ENCODE data around the gene DIAPH3. TPM values are rescaled to one million over a fixed set of nuclear protein-coding genes. Genes with fewer than 3 reads are reported as not detected.
"Not testable (repeated sequence)": the region's sequence is repeated elsewhere in the genome, so short reads cannot be mapped to it uniquely, and the experiment has no call there.

DIAPH3 gene
- total RNA-seq, 1 experiment from 2014 or later, result 11.9 TPM

GRCh38 chr13:60094385-60095088 lies 69.2 kb downstream of the DIAPH3 start:
- no peak for DNase-seq (ENCODE audit: low read depth)

- no peak for DNase-seq (ENCODE audit: low read depth)
These were observed 70.2 kb downstream of the DIAPH3 start for GRCh38 chr13:60093425-60094019.

GRCh38 chr13:60091573-60091972 lies 72.2 kb downstream of the DIAPH3 start:
- no peak for DNase-seq (ENCODE audit: low read depth)

GRCh38 chr13:60090574-60090973 lies 73.2 kb downstream of the DIAPH3 start:
- no peak for DNase-seq (ENCODE audit: low read depth)

- not testable (repeated sequence) for DNase-seq (ENCODE audit: low read depth)
These were observed 79.9 kb downstream of the DIAPH3 start for GRCh38 chr13:60083780-60084179.

- DNase-seq (ENCODE audit: low read depth), result no peak
These were observed 82.9 kb downstream of the DIAPH3 start for GRCh38 chr13:60080850-60081249.

- DNase-seq (ENCODE audit: low read depth), result no peak
These were observed 85.5 kb downstream of the DIAPH3 start for GRCh38 chr13:60078226-60078625.

GRCh38 chr13:60075850-60076249 lies 87.9 kb downstream of the DIAPH3 start:
- no peak for DNase-seq (ENCODE audit: low read depth)

- DNase-seq (ENCODE audit: low read depth), result no peak
These were observed 89.3 kb downstream of the DIAPH3 start for GRCh38 chr13:60074397-60074796.

GRCh38 chr13:60066226-60066625 lies 97.5 kb downstream of the DIAPH3 start:
- DNase-seq (ENCODE audit: low read depth), result no peak

- no peak for DNase-seq (ENCODE audit: low read depth)
These were observed 101.2 kb downstream of the DIAPH3 start for GRCh38 chr13:60062502-60062901.

GRCh38 chr13:60061737-60062136 lies 102.0 kb downstream of the DIAPH3 start:
- no peak for DNase-seq (ENCODE audit: low read depth)

GRCh38 chr13:60051754-60052285 lies 111.9 kb downstream of the DIAPH3 start:
- DNase-seq (ENCODE audit: low read depth), result no peak

- DNase-seq (ENCODE audit: low read depth), result not testable (repeated sequence)
These were observed 115.4 kb downstream of the DIAPH3 start for GRCh38 chr13:60048353-60048752.

GRCh38 chr13:60047918-60048317 lies 115.8 kb downstream of the DIAPH3 start:
- no peak for DNase-seq (ENCODE audit: low read depth)

GRCh38 chr13:60044321-60044720 lies 119.4 kb downstream of the DIAPH3 start:
- no peak for DNase-seq (ENCODE audit: low read depth)

- DNase-seq (ENCODE audit: low read depth), result no peak
These were observed 120.5 kb downstream of the DIAPH3 start for GRCh38 chr13:60043262-60043661.

- DNase-seq (ENCODE audit: low read depth), result not testable (repeated sequence)
These were observed 123.1 kb downstream of the DIAPH3 start for GRCh38 chr13:60040668-60041067.

GRCh38 chr13:60035874-60036273 lies 127.9 kb downstream of the DIAPH3 start:
- DNase-seq (ENCODE audit: low read depth), result no peak

GRCh38 chr13:60032851-60033250 lies 130.9 kb downstream of the DIAPH3 start:
- DNase-seq (ENCODE audit: low read depth), result no peak

GRCh38 chr13:60028021-60028420 lies 135.7 kb downstream of the DIAPH3 start:
- DNase-seq (ENCODE audit: low read depth), result no peak

- DNase-seq (ENCODE audit: low read depth), result no peak
These were observed 137.4 kb downstream of the DIAPH3 start for GRCh38 chr13:60026286-60026685.

GRCh38 chr13:60020288-60020687 lies 143.4 kb downstream of the DIAPH3 start:
- no peak for DNase-seq (ENCODE audit: low read depth)
